ENCODE data around the gene LRP1.

The LRP1 gene

GRCh38 chr12:57170927-57171326 is 42.6 kb downstream of the LRP1 start:
- DNase-seq (ENCODE audit: low read depth in 2 of 3, low spot score in 2 of 3): no peak

- DNase-seq (ENCODE audit: low read depth in 2 of 3, low spot score in 2 of 3): no peak
Observed at GRCh38 chr12:57171668-57172067, 43.4 kb downstream of the LRP1 start.

- no peak for DNase-seq (ENCODE audit: low read depth in 2 of 3, low spot score in 2 of 3)
Observed at GRCh38 chr12:57173089-57173488, 44.8 kb downstream of the LRP1 start.

- no peak for DNase-seq (ENCODE audit: low read depth in 2 of 3, low spot score in 2 of 3)
Observed at GRCh38 chr12:57173683-57174082, 45.4 kb downstream of the LRP1 start.

- peak in 2 of 3 experiments; percentile 43 to 63 for DNase-seq (ENCODE audit: low read depth in 2 of 3, low spot score in 2 of 3)
Observed at GRCh38 chr12:57175428-57176138, 47.3 kb downstream of the LRP1 start.

GRCh38 chr12:57176139-57176477 is 47.8 kb downstream of the LRP1 start:
- DNase-seq (ENCODE audit: low read depth in 2 of 3, low spot score in 2 of 3): no peak

GRCh38 chr12:57176846-57177245 is 48.6 kb downstream of the LRP1 start:
- DNase-seq (ENCODE audit: low read depth in 2 of 3, low spot score in 2 of 3): no peak

GRCh38 chr12:57177354-57177753 is 49.1 kb downstream of the LRP1 start:
- no peak for DNase-seq (ENCODE audit: low read depth in 2 of 3, low spot score in 2 of 3)

- no peak for DNase-seq (ENCODE audit: low read depth in 2 of 3, low spot score in 2 of 3)
Observed at GRCh38 chr12:57178213-57178612, 49.9 kb downstream of the LRP1 start.

- DNase-seq (ENCODE audit: low read depth in 2 of 3, low spot score in 2 of 3): no peak
Observed at GRCh38 chr12:57179331-57180086, 51.2 kb downstream of the LRP1 start.

- no peak for DNase-seq (ENCODE audit: low read depth in 2 of 3, low spot score in 2 of 3)
Observed at GRCh38 chr12:57180321-57180989, 52.2 kb downstream of the LRP1 start.

GRCh38 chr12:57181072-57181471 is 52.8 kb downstream of the LRP1 start:
- no peak for DNase-seq (ENCODE audit: low read depth in 2 of 3, low spot score in 2 of 3)

- no peak for DNase-seq (ENCODE audit: low read depth in 2 of 3, low spot score in 2 of 3)
Observed at GRCh38 chr12:57181561-57182155, 53.4 kb downstream of the LRP1 start.

GRCh38 chr12:57182918-57183575 is 54.8 kb downstream of the LRP1 start:
- DNase-seq (ENCODE audit: low read depth in 2 of 3, low spot score in 2 of 3): peak; percentile 44 to 75 (median 71)

- DNase-seq (ENCODE audit: low read depth in 2 of 3, low spot score in 2 of 3): no peak
Observed at GRCh38 chr12:57183939-57184725, 55.8 kb downstream of the LRP1 start.

- DNase-seq (ENCODE audit: low read depth in 2 of 3, low spot score in 2 of 3): no peak
Observed at GRCh38 chr12:57185403-57185802, 57.1 kb downstream of the LRP1 start.

GRCh38 chr12:57185906-57186508 is 57.7 kb downstream of the LRP1 start:
- no peak for DNase-seq (ENCODE audit: low read depth in 2 of 3, low spot score in 2 of 3)

- no peak for DNase-seq (ENCODE audit: low read depth in 2 of 3, low spot score in 2 of 3)
Observed at GRCh38 chr12:57187222-57188089, 59.2 kb downstream of the LRP1 start.

GRCh38 chr12:57188090-57188425 is 59.8 kb downstream of the LRP1 start:
- no peak for DNase-seq (ENCODE audit: low read depth in 2 of 3, low spot score in 2 of 3)
